GM04504 (cell line): ENCODE measurements around the gene PITPNM1.

Source experiments
- DNase-seq: peaks from one replicate; pipeline ENCODE4 v3.0.0-alpha.2; 2012; ENCODE audit warnings: low read depth

Gene PITPNM1

GRCh38 chr11:67503119-67504004 lies 1.8 kb downstream of the PITPNM1 start:
- no peak for DNase-seq

GRCh38 chr11:67502328-67502979 lies 2.7 kb downstream of the PITPNM1 start:
- DNase-seq = no peak

GRCh38 chr11:67501854-67502253 lies 3.3 kb downstream of the PITPNM1 start:
- DNase-seq = no peak

GRCh38 chr11:67500831-67501715 lies 4.1 kb downstream of the PITPNM1 start:
- no peak for DNase-seq

- DNase-seq = no peak
Measured at GRCh38 chr11:67500484-67500821, 4.7 kb downstream of the PITPNM1 start.

GRCh38 chr11:67499808-67500483 lies 5.2 kb downstream of the PITPNM1 start:
- DNase-seq = no peak

- DNase-seq = no peak
Measured at GRCh38 chr11:67498544-67498972, 6.6 kb downstream of the PITPNM1 start.

GRCh38 chr11:67497656-67498291 lies 7.4 kb downstream of the PITPNM1 start:
- DNase-seq = no peak

- DNase-seq = no peak
Measured at GRCh38 chr11:67496113-67496512, 9.1 kb downstream of the PITPNM1 start.

- no peak for DNase-seq
Measured at GRCh38 chr11:67495234-67496005, 9.7 kb downstream of the PITPNM1 start.

GRCh38 chr11:67494371-67495233 lies 10.6 kb downstream of the PITPNM1 start:
- DNase-seq = no peak

GRCh38 chr11:67493548-67494370 lies 11.4 kb downstream of the PITPNM1 start:
- no peak for DNase-seq

GRCh38 chr11:67492801-67493547 lies 12.2 kb downstream of the PITPNM1 start:
- no peak for DNase-seq

GRCh38 chr11:67492069-67492727 lies 13.0 kb downstream of the PITPNM1 start:
- DNase-seq = no peak

- no peak for DNase-seq
Measured at GRCh38 chr11:67491276-67492068, 13.7 kb downstream of the PITPNM1 start.

- no peak for DNase-seq
Measured at GRCh38 chr11:67490727-67491065, 14.5 kb downstream of the PITPNM1 start.
